Measurements from ENCODE around the gene CCDC134. TPM values are rescaled to one million over a fixed set of nuclear protein-coding genes. Genes with fewer than 3 reads are reported as not detected.
"Not testable (repeated sequence)": the region's sequence is repeated elsewhere in the genome, so short reads cannot be mapped to it uniquely, and the experiment has no call there.

CCDC134 gene
- total RNA-seq, 4 donors from 2014 or later, result 3.8 to 8.9 (median 5.4) TPM

- ATAC-seq, result peak; percentile 55
- no peaks in the 10 kb centered on the region for H3K27me3 ChIP-seq
- 57 to 75% methylated on average over 5 to 9 of the region's 11 CpGs for WGBS, 2 donors (ENCODE audit: low coverage in 1 of 2)
- peak overlapping the region; percentile 60 to 87 (median 79) for H3K27ac ChIP-seq
- peak; percentile 54 for TF ChIP-seq POLR2AphosphoS5 (IDR thresholded peaks at IDR 0.05)
- no peak for TF ChIP-seq POLR2A (IDR thresholded peaks at IDR 0.05)
- H3K4me3 ChIP-seq, result no peak overlapping the region
- peaks cover 5 to 68% (median 18%) of the 10 kb centered on the region in 3 donors for H3K4me1 ChIP-seq
- no peaks in the 10 kb centered on the region for H3K9me3 ChIP-seq
- peaks cover 0 to 14% of the 10 kb centered on the region in 2 donors for H3K36me3 ChIP-seq
Observed at GRCh38 chr22:41862530-41863266, 62.2 kb downstream of the CCDC134 start.

GRCh38 chr22:41863472-41863871 is 63.0 kb downstream of the CCDC134 start:
- no peak for TF ChIP-seq POLR2A (IDR thresholded peaks at IDR 0.05)
- peak; percentile 78 for TF ChIP-seq POLR2AphosphoS5 (IDR thresholded peaks at IDR 0.05)
- H3K27me3 ChIP-seq, result no peaks in the 10 kb centered on the region
- H3K27ac ChIP-seq, result peak overlapping the region in 3 of 4 donors; percentile 72 to 87 (median 86)
- no peak overlapping the region for H3K4me3 ChIP-seq
- peak; percentile 66 for ATAC-seq
- H3K4me1 ChIP-seq, result peaks cover 5 to 63% (median 18%) of the 10 kb centered on the region in 3 donors
- H3K9me3 ChIP-seq, result no peaks in the 10 kb centered on the region
- peaks cover 0 to 22% of the 10 kb centered on the region in 2 donors for H3K36me3 ChIP-seq
- WGBS, 2 donors (ENCODE audit: low coverage in 1 of 2), result 27 to 59% methylated on average over 2 of the region's 2 CpGs

- 77% methylated on average over 2 of the region's 10 CpGs; no CpG with 5 or more reads in 1 of the 2 donors for WGBS, 2 donors (ENCODE audit: low coverage in 1 of 2)
- TF ChIP-seq, protein P1, sequence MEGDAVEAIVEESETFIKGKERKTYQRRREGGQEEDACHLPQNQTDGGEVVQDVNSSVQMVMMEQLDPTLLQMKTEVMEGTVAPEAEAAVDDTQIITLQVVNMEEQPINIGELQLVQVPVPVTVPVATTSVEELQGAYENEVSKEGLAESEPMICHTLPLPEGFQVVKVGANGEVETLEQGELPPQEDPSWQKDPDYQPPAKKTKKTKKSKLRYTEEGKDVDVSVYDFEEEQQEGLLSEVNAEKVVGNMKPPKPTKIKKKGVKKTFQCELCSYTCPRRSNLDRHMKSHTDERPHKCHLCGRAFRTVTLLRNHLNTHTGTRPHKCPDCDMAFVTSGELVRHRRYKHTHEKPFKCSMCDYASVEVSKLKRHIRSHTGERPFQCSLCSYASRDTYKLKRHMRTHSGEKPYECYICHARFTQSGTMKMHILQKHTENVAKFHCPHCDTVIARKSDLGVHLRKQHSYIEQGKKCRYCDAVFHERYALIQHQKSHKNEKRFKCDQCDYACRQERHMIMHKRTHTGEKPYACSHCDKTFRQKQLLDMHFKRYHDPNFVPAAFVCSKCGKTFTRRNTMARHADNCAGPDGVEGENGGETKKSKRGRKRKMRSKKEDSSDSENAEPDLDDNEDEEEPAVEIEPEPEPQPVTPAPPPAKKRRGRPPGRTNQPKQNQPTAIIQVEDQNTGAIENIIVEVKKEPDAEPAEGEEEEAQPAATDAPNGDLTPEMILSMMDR (IDR thresholded peaks at IDR 0.05), result no peak
- TF ChIP-seq EP300 (IDR thresholded peaks at IDR 0.05) (no peak), POLR2AphosphoS5 (IDR thresholded peaks at IDR 0.05) (no peak), POLR2A (IDR thresholded peaks at IDR 0.05) (no peak)
- H3K9me3 ChIP-seq, result no peaks in the 10 kb centered on the region
- H3K27me3 ChIP-seq, result no peaks in the 10 kb centered on the region
- no peak overlapping the region for H3K4me3 ChIP-seq
- peaks cover 0 to 73% of the 10 kb centered on the region in 2 donors for H3K36me3 ChIP-seq
- H3K4me1 ChIP-seq, result peaks cover 0 to 21% (median under 1%) of the 10 kb centered on the region in 3 donors
- ATAC-seq, result no peak
- no peak overlapping the region for H3K27ac ChIP-seq
Observed at GRCh38 chr22:41868556-41868955, 68.1 kb downstream of the CCDC134 start.

- not testable (repeated sequence) for H3K27ac ChIP-seq, H3K4me1 ChIP-seq, H3K27me3 ChIP-seq, H3K4me3 ChIP-seq, H3K9me3 ChIP-seq, ATAC-seq
- H3K36me3 ChIP-seq, result peaks cover 0 to 88% of the 10 kb centered on the region in 2 donors
- WGBS, 2 donors (ENCODE audit: low coverage in 1 of 2), result 86% methylated on average over 1 of the region's 1 CpG; no CpG with 5 or more reads in 1 of the 2 donors
Observed at GRCh38 chr22:41870081-41870480, 69.6 kb downstream of the CCDC134 start.

- H3K27ac ChIP-seq, result no peak overlapping the region
- no peak for ATAC-seq
- H3K27me3 ChIP-seq, result no peaks in the 10 kb centered on the region
- no peak for TF ChIP-seq EP300 (IDR thresholded peaks at IDR 0.05)
- TF ChIP-seq POLR2A (IDR thresholded peaks at IDR 0.05), result no peak
- TF ChIP-seq, protein P1 (IDR thresholded peaks at IDR 0.05), result no peak
- TF ChIP-seq POLR2AphosphoS5 (IDR thresholded peaks at IDR 0.05), result no peak
- H3K4me1 ChIP-seq, result no peaks in the 10 kb centered on the region
- no peaks in the 10 kb centered on the region for H3K9me3 ChIP-seq
- WGBS, 2 donors (ENCODE audit: low coverage in 1 of 2), result 40% methylated on average over 2 of the region's 4 CpGs; no CpG with 5 or more reads in 1 of the 2 donors
- H3K36me3 ChIP-seq, result peaks cover 0 to 95% of the 10 kb centered on the region in 2 donors
- no peak overlapping the region for H3K4me3 ChIP-seq
Observed at GRCh38 chr22:41870786-41871185, 70.3 kb downstream of the CCDC134 start.

DNA sequence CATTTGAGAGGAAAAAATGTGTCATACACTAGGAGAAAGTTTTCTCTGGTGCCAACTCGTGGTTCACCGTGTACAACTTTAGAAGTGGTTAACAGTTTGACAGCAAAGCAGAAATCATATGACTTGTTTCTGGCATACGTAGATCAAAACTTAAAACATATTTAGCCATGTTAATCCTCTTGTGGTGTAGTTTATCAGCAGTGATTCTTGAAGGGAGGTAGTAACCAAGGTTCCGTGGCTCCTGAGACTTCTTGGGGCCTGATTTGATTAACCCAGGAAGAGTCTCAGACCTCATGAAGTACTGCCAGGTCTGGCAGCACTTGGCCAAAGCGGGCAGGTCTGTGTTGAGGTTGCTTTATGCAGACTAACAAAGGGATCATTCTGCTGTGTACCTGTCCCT is 72.9 kb downstream of the CCDC134 start:
- no peaks in the 10 kb centered on the region for H3K27me3 ChIP-seq
- no peak overlapping the region for H3K27ac ChIP-seq
- H3K4me1 ChIP-seq, result no peaks in the 10 kb centered on the region
- 53 to 69% methylated on average over 4 to 5 of the region's 5 CpGs for WGBS, 2 donors (ENCODE audit: low coverage in 1 of 2)
- no peaks in the 10 kb centered on the region for H3K9me3 ChIP-seq
- no peak for ATAC-seq
- TF ChIP-seq POLR2AphosphoS5 (IDR thresholded peaks at IDR 0.05) (no peak), EP300 (IDR thresholded peaks at IDR 0.05) (no peak), POLR2A (IDR thresholded peaks at IDR 0.05) (no peak)
- TF ChIP-seq, protein P1 (IDR thresholded peaks at IDR 0.05), result no peak
- H3K4me3 ChIP-seq, result no peak overlapping the region
- peaks cover 0 to 100% of the 10 kb centered on the region in 2 donors for H3K36me3 ChIP-seq
